Neural progenitor cell (in vitro differentiated cells): ENCODE data around the gene HSP90AB1. TPM values are rescaled to one million over a fixed set of nuclear protein-coding genes. Genes with fewer than 3 reads are reported as not detected.
A peak's percentile ranks its signal among the peaks of the same experiment; 100 is the strongest.

Source experiments
- DNase-seq: peaks from one replicate; pipeline ENCODE4 v3.0.0-alpha.2; 2016; ENCODE audit warnings: low spot score
- H2AFZ ChIP-seq: fragments of 200-600 bp; sonication (generic); replicated peaks from 2 replicates; pipeline ENCODE4 v1.6.1; 2016; ENCODE audit warnings: antibody characterized with exemption
- H3F3A ChIP-seq: fragments of 200-600 bp; sonication (generic); 2 replicates; pipeline ENCODE4 v1.6.1; 2016; ENCODE audit warnings: antibody characterized with exemption, low read depth
- H3K27ac ChIP-seq: fragments of 200-600 bp; sonication (generic); 2 replicates; pipeline ENCODE4 v1.5.1; 2016; ENCODE audit warnings: mild to moderate bottlenecking
- H3K27me3 ChIP-seq: fragments of 200-600 bp; sonication (generic); 2 replicates; pipeline ENCODE4 v1.6.1; 2016; ENCODE audit warnings: mild to moderate bottlenecking, moderate library complexity
- H3K36me3 ChIP-seq: fragments of 200-600 bp; sonication (generic); 2 replicates; pipeline ENCODE4 v1.5.1; 2016
- H3K4me1 ChIP-seq: fragments of 200-600 bp; sonication (generic); 2 replicates; pipeline ENCODE4 v1.6.1; 2016; ENCODE audit warnings: mixed run types
- H3K4me2 ChIP-seq: fragments of 200-600 bp; sonication (generic); 2 replicates; pipeline ENCODE4 v1.6.1; 2016
- H3K4me3 ChIP-seq: fragments of 200-600 bp; sonication (generic); 2 replicates; pipeline ENCODE4 v1.5.1; 2016
- H3K79me2 ChIP-seq: fragments of 200-600 bp; sonication (generic); 2 replicates; pipeline ENCODE4 v1.6.1; 2016; ENCODE audit warnings: low read depth
- H3K9ac ChIP-seq: fragments of 200-600 bp; sonication (generic); 2 replicates; pipeline ENCODE4 v1.6.1; 2016
- H3K9me3 ChIP-seq: fragments of 200-600 bp; sonication (generic); 2 replicates; pipeline ENCODE4 v1.5.1; 2016; ENCODE audit warnings: low read depth
- H4K20me1 ChIP-seq: fragments of 200-600 bp; sonication (generic); 2 replicates; pipeline ENCODE4 v1.6.1; 2016; ENCODE audit warnings: low read depth
- H3K27ac Mint-ChIP-seq: 3 replicates; pipeline ENCODE4 v1.8.0; 2021; ENCODE audit warnings: mixed read lengths
- H3K27me3 Mint-ChIP-seq: 2 replicates; pipeline ENCODE4 v1.8.0; 2022; ENCODE audit warnings: low read depth, mild to moderate bottlenecking, inconsistent platforms, moderate library complexity, mixed read lengths; ENCODE audit not compliant: insufficient read depth
- H3K36me3 Mint-ChIP-seq: 3 replicates; pipeline ENCODE4 v1.8.0; 2021; ENCODE audit warnings: mixed read lengths
- H3K4me1 Mint-ChIP-seq: 3 replicates; pipeline ENCODE4 v1.8.0; 2021; ENCODE audit warnings: mixed read lengths
- H3K4me3 Mint-ChIP-seq: 3 replicates; pipeline ENCODE4 v1.8.0; 2021; ENCODE audit warnings: mild to moderate bottlenecking, moderate library complexity, mixed read lengths
- H3K9me3 Mint-ChIP-seq: 3 replicates; pipeline ENCODE4 v1.8.0; 2020; ENCODE audit warnings: mixed read lengths
- CTCF ChIP-seq: fragments of 200-600 bp; sonication (generic); IDR thresholded peaks from 2 replicates; pipeline ENCODE4 v1.5.1; 2017; ENCODE audit warnings: antibody characterized with exemption, mild to moderate bottlenecking
- EZH2 ChIP-seq: fragments of 200-600 bp; sonication (generic); IDR thresholded peaks from 2 replicates; pipeline ENCODE4 v1.6.1; 2017; ENCODE audit warnings: antibody characterized with exemption, mild to moderate bottlenecking, moderate library complexity
- EZH2phosphoT487 ChIP-seq: fragments of 200-600 bp; sonication (generic); IDR thresholded peaks from 2 replicates; pipeline ENCODE4 v1.6.1; 2017; ENCODE audit warnings: antibody characterized with exemption
- total RNA-seq: library from RNA; depleted of rRNA; stranded (reverse); fragments of >200 nt; gene quantifications from 2 replicates; pipeline ENCODE4 v1.2.3, GENCODE V29; 2015; ENCODE audit warnings: low replicate concordance

The HSP90AB1 gene
- total RNA-seq, 1 donor from 2014 or later = 2,068 TPM

GRCh38 chr6:44261581-44261980 is 14.7 kb downstream of the HSP90AB1 start:
- Mint-ChIP-seq H3K27ac (no peak overlapping the region), H3K4me1 (peaks cover 43% of the 10 kb centered on the region), H3K9me3 (no peaks in the 10 kb centered on the region), H3K36me3 (no peaks in the 10 kb centered on the region), H3K4me3 (no peak overlapping the region), H3K27me3 (peaks cover 4% of the 10 kb centered on the region)
- peaks cover 20% of the 10 kb centered on the region for H3K4me1 ChIP-seq
- H3K9me3 ChIP-seq = no peaks in the 10 kb centered on the region
- H4K20me1 ChIP-seq = peaks cover 11% of the 10 kb centered on the region
- H3K27me3 ChIP-seq = no peaks in the 10 kb centered on the region
- no peak for DNase-seq
- H3K9ac ChIP-seq = no peak overlapping the region
- H3K79me2 ChIP-seq = peaks cover 19% of the 10 kb centered on the region
- H3K4me2 ChIP-seq = no peak overlapping the region
- H3K4me3 ChIP-seq = no peak overlapping the region
- H3F3A ChIP-seq = peaks cover 13% of the 10 kb centered on the region
- no peak overlapping the region for H3K27ac ChIP-seq
- no peaks in the 10 kb centered on the region for H3K36me3 ChIP-seq
- TF ChIP-seq CTCF (no peak), EZH2phosphoT487 (no peak), EZH2 (no peak)
- no peak overlapping the region for H2AFZ ChIP-seq

GRCh38 chr6:44262467-44263353 is 15.8 kb downstream of the HSP90AB1 start:
- H3K36me3 Mint-ChIP-seq = no peaks in the 10 kb centered on the region
- peaks cover 8% of the 10 kb centered on the region for H3F3A ChIP-seq
- TF ChIP-seq CTCF (no peak), EZH2 (no peak), EZH2phosphoT487 (no peak)
- H3K27ac Mint-ChIP-seq = no peak overlapping the region
- peaks cover 10% of the 10 kb centered on the region for H4K20me1 ChIP-seq
- no peaks in the 10 kb centered on the region for H3K27me3 ChIP-seq
- peaks cover 14% of the 10 kb centered on the region for H3K79me2 ChIP-seq
- H3K4me3 ChIP-seq = no peak overlapping the region
- peak overlapping the region; percentile 3 for H3K9ac ChIP-seq
- H3K9me3 ChIP-seq = no peaks in the 10 kb centered on the region
- H3K27ac ChIP-seq = no peak overlapping the region
- no peaks in the 10 kb centered on the region for H3K9me3 Mint-ChIP-seq
- H3K4me2 ChIP-seq = peak overlapping the region; percentile 83
- peaks cover 45% of the 10 kb centered on the region for H3K4me1 Mint-ChIP-seq
- peak overlapping the region; percentile 93 for H3K4me3 Mint-ChIP-seq
- no peaks in the 10 kb centered on the region for H3K36me3 ChIP-seq
- H2AFZ ChIP-seq = no peak overlapping the region
- H3K27me3 Mint-ChIP-seq = peaks cover 3% of the 10 kb centered on the region
- peaks cover 19% of the 10 kb centered on the region for H3K4me1 ChIP-seq
- no peak for DNase-seq

- H3K36me3 Mint-ChIP-seq = no peaks in the 10 kb centered on the region
- no peak for DNase-seq
- H4K20me1 ChIP-seq = peaks cover 10% of the 10 kb centered on the region
- no peaks in the 10 kb centered on the region for H3K27me3 ChIP-seq
- H3K9ac ChIP-seq = peak overlapping the region; percentile 3
- H3K4me2 ChIP-seq = peak overlapping the region; percentile 83
- H3K4me3 Mint-ChIP-seq = peak overlapping the region; percentile 93
- H3K27ac Mint-ChIP-seq = no peak overlapping the region
- no peaks in the 10 kb centered on the region for H3K36me3 ChIP-seq
- H3K9me3 ChIP-seq = no peaks in the 10 kb centered on the region
- peak overlapping the region; percentile 73 for H3K4me3 ChIP-seq
- H3K27ac ChIP-seq = no peak overlapping the region
- no peaks in the 10 kb centered on the region for H3K9me3 Mint-ChIP-seq
- peaks cover 12% of the 10 kb centered on the region for H3F3A ChIP-seq
- H2AFZ ChIP-seq = no peak overlapping the region
- H3K27me3 Mint-ChIP-seq = no peaks in the 10 kb centered on the region
- peaks cover 14% of the 10 kb centered on the region for H3K79me2 ChIP-seq
- TF ChIP-seq EZH2phosphoT487 = no peak
- TF ChIP-seq CTCF = no peak
- TF ChIP-seq EZH2 = no peak
- peaks cover 46% of the 10 kb centered on the region for H3K4me1 Mint-ChIP-seq
- peaks cover 25% of the 10 kb centered on the region for H3K4me1 ChIP-seq
These were observed 16.6 kb downstream of the HSP90AB1 start for GRCh38 chr6:44263354-44264100.
